ENCODE results near the gene ZNF213. TPM values are rescaled to one million over a fixed set of nuclear protein-coding genes. Genes with fewer than 3 reads are reported as not detected.

The ZNF213 gene
- total RNA-seq, 1 experiment from 2014 or later = 15.9 TPM

- Histone ChIP-seq H3K27ac (no peak overlapping the region), H3K4me1 (replicated peaks; ENCODE audit: insufficient read depth) (peaks cover 5% of the 10 kb centered on the region; the same call in 1 of the 2 replicates), H3K79me2 (ENCODE audit: low read depth) (no peaks in the 10 kb centered on the region), H3K4me2 (peak overlapping the region; percentile 65), H3K9me3 (ENCODE audit: insufficient read depth, low read depth) (no peaks in the 10 kb centered on the region), H2AFZ (no peak overlapping the region), H3F3A (ENCODE audit: insufficient read depth, low read depth) (peaks cover 25% of the 10 kb centered on the region), H3K36me3 (ENCODE audit: low read depth) (no peaks in the 10 kb centered on the region), H3K9me2 (ENCODE audit: insufficient read depth) (no peaks in the 10 kb centered on the region), H3K27me3 (ENCODE audit: insufficient read depth, low read depth) (no peaks in the 10 kb centered on the region), H3K4me3 (peak overlapping the region; percentile 32; the same call in 1 of the 2 replicates), H4K20me1 (ENCODE audit: insufficient read depth) (no peaks in the 10 kb centered on the region)
- no peak for TF ChIP-seq EZH2 (IDR thresholded peaks at IDR 0.05; ENCODE audit: low read depth)
- TF ChIP-seq CTCF (conservative IDR thresholded peaks at IDR 0.05) = no peak
- CTCF ChIA-PET = interaction anchor here (0.5 to 1.2 kb wide), 6 partner anchors 30 to 154 kb away, joined by 3 to 38 read pairs (median 6); no protein-coding TSS in a partner anchor
- DNase-seq = peak; percentile 70 to 96
- intact Hi-C loops (cut with micrococcal nuclease; ENCODE audit: unreplicated experiment) = no loop called here
- POLR2A ChIA-PET (ENCODE audit: unreplicated experiment) = no interaction called here
- BruUV-seq (replicated peaks) = TSS peak; percentile 77
These were observed 34.9 kb upstream of the ZNF213 start for GRCh38 chr16:3099732-3100499.

- no peak for DNase-seq
- Histone ChIP-seq H3K79me2 (ENCODE audit: low read depth) (no peaks in the 10 kb centered on the region), H3K9me3 (ENCODE audit: insufficient read depth, low read depth) (no peaks in the 10 kb centered on the region), H3K4me1 (replicated peaks; ENCODE audit: insufficient read depth) (peaks cover 1% of the 10 kb centered on the region), H3K9me2 (ENCODE audit: insufficient read depth) (no peaks in the 10 kb centered on the region), H3K4me3 (no peak overlapping the region), H3K27me3 (ENCODE audit: insufficient read depth, low read depth) (no peaks in the 10 kb centered on the region), H3K36me3 (ENCODE audit: low read depth) (no peaks in the 10 kb centered on the region), H3K27ac (no peak overlapping the region), H3F3A (ENCODE audit: insufficient read depth, low read depth) (peaks cover 29% of the 10 kb centered on the region), H2AFZ (no peak overlapping the region), H3K4me2 (no peak overlapping the region; the same call in 1 of the 2 replicates), H4K20me1 (ENCODE audit: insufficient read depth) (no peaks in the 10 kb centered on the region)
- POLR2A ChIA-PET (ENCODE audit: unreplicated experiment) = no interaction called here
- TF ChIP-seq EZH2 (IDR thresholded peaks at IDR 0.05; ENCODE audit: low read depth) = no peak
- TF ChIP-seq CTCF (conservative IDR thresholded peaks at IDR 0.05) = peak; percentile 81
- intact Hi-C loops (cut with micrococcal nuclease; ENCODE audit: unreplicated experiment) = no loop called here
- CTCF ChIA-PET = interaction anchor here (0.7 kb wide), 1 partner anchor 825 kb away, joined by 3 read pairs; no protein-coding TSS in a partner anchor
- TSS peak; percentile 95 for BruUV-seq (replicated peaks)
These were observed 33.6 kb upstream of the ZNF213 start for GRCh38 chr16:3101018-3101840.

DNA sequence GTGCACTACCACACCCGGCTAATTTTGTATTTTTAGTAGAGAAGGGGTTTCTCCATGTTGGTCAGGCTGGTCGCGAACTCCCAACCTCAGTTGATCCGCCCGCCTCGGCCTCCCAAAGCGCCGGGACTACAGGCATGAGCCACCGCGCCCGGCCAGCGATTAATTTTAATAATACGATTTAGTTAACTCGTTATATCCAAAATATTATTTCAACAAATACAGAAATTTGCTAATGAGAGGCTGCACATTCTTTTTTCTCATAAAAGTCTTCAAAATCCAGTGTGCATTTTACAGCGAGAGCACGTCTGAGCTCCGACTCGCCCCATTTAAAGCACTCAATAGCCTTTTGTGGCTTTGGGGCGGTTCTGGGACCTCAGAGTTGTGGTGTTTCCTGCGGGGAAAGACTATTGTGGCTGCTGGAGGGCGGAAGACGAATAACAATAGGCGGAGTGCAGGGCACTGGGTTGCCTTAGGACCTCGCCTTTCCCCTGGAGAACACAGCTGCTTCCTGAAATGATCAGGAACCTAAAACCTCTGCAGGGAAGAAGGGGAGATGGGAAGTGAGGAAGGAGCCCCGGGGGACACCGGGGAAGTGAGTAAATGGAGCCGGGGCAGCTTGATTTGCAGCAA lies 32.9 kb upstream of the ZNF213 start:
- H3K9me3 ChIP-seq (ENCODE audit: insufficient read depth, low read depth) = no peaks in the 10 kb centered on the region
- POLR2A ChIA-PET (ENCODE audit: unreplicated experiment) = no interaction called here
- no peak overlapping the region for H3K4me3 ChIP-seq
- no peak overlapping the region for H3K4me2 ChIP-seq
- no peak overlapping the region for H3K27ac ChIP-seq
- H3K79me2 ChIP-seq (ENCODE audit: low read depth) = no peaks in the 10 kb centered on the region
- H3K4me1 ChIP-seq (replicated peaks; ENCODE audit: insufficient read depth) = peaks cover under 1% of the 10 kb centered on the region; the same call in 1 of the 2 replicates
- no peak overlapping the region for H2AFZ ChIP-seq
- peaks cover 29% of the 10 kb centered on the region; the same call in 1 of the 2 replicates for H3F3A ChIP-seq (ENCODE audit: insufficient read depth, low read depth)
- TF ChIP-seq EZH2 (IDR thresholded peaks at IDR 0.05; ENCODE audit: low read depth) (no peak), CTCF (conservative IDR thresholded peaks at IDR 0.05) (no peak)
- no peak for DNase-seq
- no peaks in the 10 kb centered on the region for H4K20me1 ChIP-seq (ENCODE audit: insufficient read depth)
- intact Hi-C loops (cut with micrococcal nuclease; ENCODE audit: unreplicated experiment) = no loop called here
- no peaks in the 10 kb centered on the region for H3K9me2 ChIP-seq (ENCODE audit: insufficient read depth)
- BruUV-seq (replicated peaks) = no TSS peak
- no peaks in the 10 kb centered on the region for H3K36me3 ChIP-seq (ENCODE audit: low read depth)
- CTCF ChIA-PET = interaction anchor here (0.9 kb wide), 1 partner anchor 60 kb away, joined by 4 read pairs; no protein-coding TSS in a partner anchor
- no peaks in the 10 kb centered on the region for H3K27me3 ChIP-seq (ENCODE audit: insufficient read depth, low read depth)
